ENCODE measurements around the gene AGBL2. TPM values are rescaled to one million over a fixed set of nuclear protein-coding genes. Genes with fewer than 3 reads are reported as not detected.
"Not testable (repeated sequence)": the region's sequence is repeated elsewhere in the genome, so short reads cannot be mapped to it uniquely, and the experiment has no call there.

Gene AGBL2
- total and polyA plus RNA-seq, 5 donors from 2014 or later: 0.72 to 11.0 (median 0.96) TPM

DNA sequence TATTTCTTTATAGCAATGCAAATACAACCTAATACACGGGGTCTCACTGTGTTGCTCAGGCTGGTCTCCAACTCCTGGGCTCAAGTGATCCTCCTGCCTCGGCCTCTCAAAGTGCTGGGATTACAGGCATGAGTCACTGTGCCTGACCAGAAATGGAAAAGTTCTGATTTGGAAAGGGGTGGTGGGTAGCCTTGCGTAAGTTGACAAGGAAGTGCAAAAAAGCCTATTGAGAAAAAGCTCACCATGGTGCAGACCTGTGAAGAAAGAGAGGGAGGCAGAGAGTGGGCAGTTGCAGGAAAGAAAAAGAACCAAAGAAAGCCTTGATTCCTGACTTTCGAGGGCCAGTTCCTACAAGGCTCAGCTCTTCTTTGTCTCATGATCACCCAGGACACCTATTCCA is 27.1 kb downstream of the AGBL2 start:
- Mint-ChIP-seq H3K27me3 (no peaks in the 10 kb centered on the region), H3K4me3 (no peak overlapping the region), H3K27ac (peak overlapping the region in 1 of 3 donors; percentile 35), H3K36me3 (no peaks in the 10 kb centered on the region), H3K4me1 (peaks cover 0 to 4% (median 2%) of the 10 kb centered on the region in 4 donors), H3K9me3 (no peaks in the 10 kb centered on the region)
- no peaks in the 10 kb centered on the region for H3K27me3 ChIP-seq (ENCODE audit: control insufficient read depth, insufficient read depth, low read length)
- H3K9me3 ChIP-seq (ENCODE audit: control insufficient read depth in 2 of 2, low read length in 2 of 2): no peaks in the 10 kb centered on the region
- no peaks in the 10 kb centered on the region for H3K4me1 ChIP-seq (ENCODE audit: control insufficient read depth, insufficient read depth, low read length, poor library complexity, severe bottlenecking)
- no peak for ATAC-seq (ENCODE audit: low read depth in 2 of 2)
- H3K27ac ChIP-seq (ENCODE audit: insufficient read depth, low read length, poor library complexity, severe bottlenecking): no peak overlapping the region
- H3K36me3 ChIP-seq (ENCODE audit: control insufficient read depth, insufficient read depth, low read length): no peaks in the 10 kb centered on the region
- DNase-seq: no peak
- H3K4me3 ChIP-seq (ENCODE audit: low read depth, low read length): no peak overlapping the region

- not testable (repeated sequence) for H3K9me3 Mint-ChIP-seq; H3K4me3 Mint-ChIP-seq; H3K27ac ChIP-seq (ENCODE audit: insufficient read depth, low read length, poor library complexity, severe bottlenecking); H3K4me1 ChIP-seq (ENCODE audit: control insufficient read depth, insufficient read depth, low read length, poor library complexity, severe bottlenecking); H3K27me3 Mint-ChIP-seq; DNase-seq; H3K27me3 ChIP-seq (ENCODE audit: control insufficient read depth, insufficient read depth, low read length); H3K4me1 Mint-ChIP-seq; ATAC-seq (ENCODE audit: low read depth in 2 of 2); H3K9me3 ChIP-seq (ENCODE audit: control insufficient read depth in 2 of 2, low read length in 2 of 2); H3K36me3 ChIP-seq (ENCODE audit: control insufficient read depth, insufficient read depth, low read length); H3K4me3 ChIP-seq (ENCODE audit: low read depth, low read length); H3K27ac Mint-ChIP-seq; H3K36me3 Mint-ChIP-seq
Measured at GRCh38 chr11:47686704-47687103, 28.5 kb downstream of the AGBL2 start.

DNA sequence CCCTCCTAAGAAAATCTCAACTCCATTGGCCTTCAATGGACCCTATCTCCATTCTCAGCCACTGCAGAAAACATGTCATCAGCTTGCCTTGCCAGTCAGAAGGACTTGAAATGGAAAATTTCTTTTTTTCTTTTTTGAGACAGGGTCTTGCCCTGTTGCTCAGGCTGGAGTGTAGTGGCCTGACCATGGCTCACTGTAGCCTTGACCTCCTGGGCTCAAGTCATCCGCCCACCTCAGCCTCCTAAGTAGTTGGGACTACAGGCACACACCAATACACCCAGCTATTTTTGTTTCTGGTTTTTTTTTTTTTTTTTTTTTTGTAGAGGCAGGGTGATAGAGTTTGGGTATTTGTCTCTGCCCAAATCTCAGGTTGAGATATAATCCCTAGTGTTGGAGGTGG is 29.0 kb downstream of the AGBL2 start:
- no peaks in the 10 kb centered on the region for H3K36me3 ChIP-seq (ENCODE audit: control insufficient read depth, insufficient read depth, low read length)
- no peak overlapping the region for H3K27ac Mint-ChIP-seq
- no peak overlapping the region for H3K4me3 ChIP-seq (ENCODE audit: low read depth, low read length)
- H3K4me3 Mint-ChIP-seq: no peak overlapping the region
- no peaks in the 10 kb centered on the region for H3K9me3 Mint-ChIP-seq
- no peaks in the 10 kb centered on the region for H3K4me1 ChIP-seq (ENCODE audit: control insufficient read depth, insufficient read depth, low read length, poor library complexity, severe bottlenecking)
- no peak overlapping the region for H3K27ac ChIP-seq (ENCODE audit: insufficient read depth, low read length, poor library complexity, severe bottlenecking)
- H3K36me3 Mint-ChIP-seq: no peaks in the 10 kb centered on the region
- H3K27me3 Mint-ChIP-seq: peaks cover 6% of the 10 kb centered on the region
- DNase-seq: no peak
- H3K27me3 ChIP-seq (ENCODE audit: control insufficient read depth, insufficient read depth, low read length): no peaks in the 10 kb centered on the region
- H3K4me1 Mint-ChIP-seq: no peaks in the 10 kb centered on the region
- no peaks in the 10 kb centered on the region for H3K9me3 ChIP-seq (ENCODE audit: control insufficient read depth in 2 of 2, low read length in 2 of 2)
- ATAC-seq (ENCODE audit: low read depth in 2 of 2): no peak

GRCh38 chr11:47675851-47676250 is 39.3 kb downstream of the AGBL2 start:
- peaks cover 4% of the 10 kb centered on the region for H3K36me3 Mint-ChIP-seq
- DNase-seq: no peak
- peaks cover 4% of the 10 kb centered on the region for H3K27me3 Mint-ChIP-seq
- H3K4me3 ChIP-seq (ENCODE audit: low read depth, low read length): no peak overlapping the region
- no peak for ATAC-seq (ENCODE audit: low read depth in 2 of 2)
- H3K36me3 ChIP-seq (ENCODE audit: control insufficient read depth, insufficient read depth, low read length): no peaks in the 10 kb centered on the region
- H3K4me1 Mint-ChIP-seq: no peaks in the 10 kb centered on the region
- H3K4me3 Mint-ChIP-seq: no peak overlapping the region
- no peak overlapping the region for H3K27ac Mint-ChIP-seq
- H3K9me3 ChIP-seq (ENCODE audit: control insufficient read depth in 2 of 2, low read length in 2 of 2): no peaks in the 10 kb centered on the region
- no peaks in the 10 kb centered on the region for H3K27me3 ChIP-seq (ENCODE audit: control insufficient read depth, insufficient read depth, low read length)
- H3K9me3 Mint-ChIP-seq: no peaks in the 10 kb centered on the region
- H3K27ac ChIP-seq (ENCODE audit: insufficient read depth, low read length, poor library complexity, severe bottlenecking): no peak overlapping the region
- no peaks in the 10 kb centered on the region for H3K4me1 ChIP-seq (ENCODE audit: control insufficient read depth, insufficient read depth, low read length, poor library complexity, severe bottlenecking)

GRCh38 chr11:47672283-47672730 is 42.9 kb downstream of the AGBL2 start:
- DNase-seq (no peak), ATAC-seq (ENCODE audit: low read depth in 2 of 2) (no peak)
- H3K9me3 ChIP-seq (ENCODE audit: control insufficient read depth in 2 of 2, low read length in 2 of 2): no peaks in the 10 kb centered on the region
- H3K27ac ChIP-seq (ENCODE audit: insufficient read depth, low read length, poor library complexity, severe bottlenecking): no peak overlapping the region
- Mint-ChIP-seq H3K27ac (no peak overlapping the region), H3K27me3 (peaks cover 4% of the 10 kb centered on the region), H3K4me3 (no peak overlapping the region), H3K9me3 (no peaks in the 10 kb centered on the region), H3K4me1 (no peaks in the 10 kb centered on the region), H3K36me3 (peaks cover 8% of the 10 kb centered on the region)
- no peaks in the 10 kb centered on the region for H3K36me3 ChIP-seq (ENCODE audit: control insufficient read depth, insufficient read depth, low read length)
- H3K4me3 ChIP-seq (ENCODE audit: low read depth, low read length): no peak overlapping the region
- no peaks in the 10 kb centered on the region for H3K4me1 ChIP-seq (ENCODE audit: control insufficient read depth, insufficient read depth, low read length, poor library complexity, severe bottlenecking)
- no peaks in the 10 kb centered on the region for H3K27me3 ChIP-seq (ENCODE audit: control insufficient read depth, insufficient read depth, low read length)

GRCh38 chr11:47669856-47670255 is 45.3 kb downstream of the AGBL2 start:
- ATAC-seq (ENCODE audit: low read depth in 2 of 2) (no peak), DNase-seq (no peak)
- Histone ChIP-seq H3K27ac (ENCODE audit: insufficient read depth, low read length, poor library complexity, severe bottlenecking) (no peak overlapping the region), H3K27me3 (ENCODE audit: control insufficient read depth, insufficient read depth, low read length) (no peaks in the 10 kb centered on the region), H3K4me3 (ENCODE audit: low read depth, low read length) (no peak overlapping the region), H3K36me3 (ENCODE audit: control insufficient read depth, insufficient read depth, low read length) (no peaks in the 10 kb centered on the region), H3K9me3 (ENCODE audit: control insufficient read depth in 2 of 2, low read length in 2 of 2) (no peaks in the 10 kb centered on the region), H3K4me1 (ENCODE audit: control insufficient read depth, insufficient read depth, low read length, poor library complexity, severe bottlenecking) (no peaks in the 10 kb centered on the region)
- Mint-ChIP-seq H3K4me1 (no peaks in the 10 kb centered on the region), H3K4me3 (no peak overlapping the region), H3K27me3 (no peaks in the 10 kb centered on the region), H3K9me3 (no peaks in the 10 kb centered on the region), H3K36me3 (peaks cover 3% of the 10 kb centered on the region), H3K27ac (peak overlapping the region in 1 of 3 donors; percentile 48)

- ATAC-seq (ENCODE audit: low read depth in 2 of 2): no peak
- Mint-ChIP-seq H3K27me3 (no peaks in the 10 kb centered on the region), H3K27ac (no peak overlapping the region), H3K4me1 (no peaks in the 10 kb centered on the region), H3K9me3 (no peaks in the 10 kb centered on the region), H3K4me3 (no peak overlapping the region), H3K36me3 (peaks cover 3% of the 10 kb centered on the region)
- no peaks in the 10 kb centered on the region for H3K9me3 ChIP-seq (ENCODE audit: control insufficient read depth in 2 of 2, low read length in 2 of 2)
- H3K27ac ChIP-seq (ENCODE audit: insufficient read depth, low read length, poor library complexity, severe bottlenecking): no peak overlapping the region
- H3K4me1 ChIP-seq (ENCODE audit: control insufficient read depth, insufficient read depth, low read length, poor library complexity, severe bottlenecking): no peaks in the 10 kb centered on the region
- H3K4me3 ChIP-seq (ENCODE audit: low read depth, low read length): no peak overlapping the region
- no peak for DNase-seq
- no peaks in the 10 kb centered on the region for H3K36me3 ChIP-seq (ENCODE audit: control insufficient read depth, insufficient read depth, low read length)
- H3K27me3 ChIP-seq (ENCODE audit: control insufficient read depth, insufficient read depth, low read length): no peaks in the 10 kb centered on the region
Measured at GRCh38 chr11:47668665-47669064, 46.5 kb downstream of the AGBL2 start.

GRCh38 chr11:47667555-47667954 is 47.6 kb downstream of the AGBL2 start:
- H3K4me3 ChIP-seq (ENCODE audit: low read depth, low read length): no peak overlapping the region
- ATAC-seq (ENCODE audit: low read depth in 2 of 2): no peak
- H3K27ac ChIP-seq (ENCODE audit: insufficient read depth, low read length, poor library complexity, severe bottlenecking): no peak overlapping the region
- Mint-ChIP-seq H3K4me3 (no peak overlapping the region), H3K9me3 (no peaks in the 10 kb centered on the region), H3K36me3 (peaks cover 3% of the 10 kb centered on the region), H3K4me1 (peaks cover 0 to 5% (median 2%) of the 10 kb centered on the region in 4 donors), H3K27me3 (no peaks in the 10 kb centered on the region), H3K27ac (no peak overlapping the region)
- no peaks in the 10 kb centered on the region for H3K36me3 ChIP-seq (ENCODE audit: control insufficient read depth, insufficient read depth, low read length)
- no peaks in the 10 kb centered on the region for H3K9me3 ChIP-seq (ENCODE audit: control insufficient read depth in 2 of 2, low read length in 2 of 2)
- no peaks in the 10 kb centered on the region for H3K4me1 ChIP-seq (ENCODE audit: control insufficient read depth, insufficient read depth, low read length, poor library complexity, severe bottlenecking)
- no peak for DNase-seq
- no peaks in the 10 kb centered on the region for H3K27me3 ChIP-seq (ENCODE audit: control insufficient read depth, insufficient read depth, low read length)

All from CD4-positive, CD25-positive, alpha-beta regulatory T cell (primary cell).